Osteocyte (in vitro differentiated cells): ENCODE data around the gene SLCO2A1. TPM values are rescaled to one million over a fixed set of nuclear protein-coding genes. Genes with fewer than 3 reads are reported as not detected.

Experiments used
- DNase-seq: peaks from one replicate; pipeline ENCODE4 v3.0.0; 2021; ENCODE audit warnings: mixed read lengths; ENCODE audit not compliant: unreplicated experiment; ENCODE audit errors: extremely low spot score
- H3K27ac Mint-ChIP-seq: one replicate; pipeline ENCODE4 v1.8.0; 2021; ENCODE audit warnings: mild to moderate bottlenecking, mixed read lengths; ENCODE audit not compliant: unreplicated experiment
- H3K27me3 Mint-ChIP-seq: one replicate; pipeline ENCODE4 v1.8.0; 2021; ENCODE audit warnings: mixed read lengths; ENCODE audit not compliant: unreplicated experiment
- H3K36me3 Mint-ChIP-seq: one replicate; pipeline ENCODE4 v1.8.0; 2021; ENCODE audit warnings: mixed read lengths; ENCODE audit not compliant: unreplicated experiment
- H3K4me1 Mint-ChIP-seq: one replicate; pipeline ENCODE4 v1.8.0; 2021; ENCODE audit warnings: mixed read lengths; ENCODE audit not compliant: unreplicated experiment
- H3K4me3 Mint-ChIP-seq: one replicate; pipeline ENCODE4 v1.8.0; 2021; ENCODE audit warnings: mild to moderate bottlenecking, moderate library complexity, mixed read lengths; ENCODE audit not compliant: unreplicated experiment
- H3K9me3 Mint-ChIP-seq: one replicate; pipeline ENCODE4 v1.8.0; 2021; ENCODE audit warnings: mixed read lengths; ENCODE audit not compliant: unreplicated experiment
- total RNA-seq: library from RNA; stranded (reverse); gene quantifications from 2 replicates; pipeline ENCODE4 v1.2.1, GENCODE V29; 2021
- TF ChIP-seq, protein P1 (sequence below): fragments of 200-600 bp; sonication (generic); IDR thresholded peaks from 2 replicates; pipeline ENCODE4 v1.5.0; 2021; ENCODE audit warnings: antibody characterized with exemption, mild to moderate bottlenecking, moderate library complexity

The SLCO2A1 gene
- total RNA-seq, 1 donor from 2014 or later, result 9.8 TPM

DNA sequence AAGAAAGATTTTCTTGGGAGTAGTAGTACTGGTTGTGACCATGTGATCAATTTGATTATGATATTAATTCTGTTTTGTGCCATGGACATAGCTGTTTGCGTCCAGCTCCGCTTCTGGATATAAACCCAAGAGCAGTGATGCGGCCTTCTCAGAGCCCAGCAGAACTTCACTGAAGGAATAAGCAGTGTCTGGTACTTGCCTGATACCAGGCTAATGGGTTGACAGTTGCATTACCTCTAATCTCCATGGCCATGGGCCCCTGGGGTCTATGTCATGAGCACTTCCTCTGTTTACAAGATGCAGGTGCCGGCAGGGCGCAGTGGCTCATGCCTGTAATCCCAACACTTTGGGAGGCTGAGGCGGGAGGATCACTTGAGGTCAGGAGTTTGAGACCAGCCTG, 97.7 kb downstream of the SLCO2A1 start:
- Mint-ChIP-seq H3K4me3 (no peak overlapping the region), H3K36me3 (no peaks in the 10 kb centered on the region), H3K4me1 (peaks cover 9% of the 10 kb centered on the region), H3K9me3 (no peaks in the 10 kb centered on the region), H3K27ac (no peak overlapping the region), H3K27me3 (no peaks in the 10 kb centered on the region)
- peak; percentile 51 for DNase-seq
- TF ChIP-seq, protein P1, sequence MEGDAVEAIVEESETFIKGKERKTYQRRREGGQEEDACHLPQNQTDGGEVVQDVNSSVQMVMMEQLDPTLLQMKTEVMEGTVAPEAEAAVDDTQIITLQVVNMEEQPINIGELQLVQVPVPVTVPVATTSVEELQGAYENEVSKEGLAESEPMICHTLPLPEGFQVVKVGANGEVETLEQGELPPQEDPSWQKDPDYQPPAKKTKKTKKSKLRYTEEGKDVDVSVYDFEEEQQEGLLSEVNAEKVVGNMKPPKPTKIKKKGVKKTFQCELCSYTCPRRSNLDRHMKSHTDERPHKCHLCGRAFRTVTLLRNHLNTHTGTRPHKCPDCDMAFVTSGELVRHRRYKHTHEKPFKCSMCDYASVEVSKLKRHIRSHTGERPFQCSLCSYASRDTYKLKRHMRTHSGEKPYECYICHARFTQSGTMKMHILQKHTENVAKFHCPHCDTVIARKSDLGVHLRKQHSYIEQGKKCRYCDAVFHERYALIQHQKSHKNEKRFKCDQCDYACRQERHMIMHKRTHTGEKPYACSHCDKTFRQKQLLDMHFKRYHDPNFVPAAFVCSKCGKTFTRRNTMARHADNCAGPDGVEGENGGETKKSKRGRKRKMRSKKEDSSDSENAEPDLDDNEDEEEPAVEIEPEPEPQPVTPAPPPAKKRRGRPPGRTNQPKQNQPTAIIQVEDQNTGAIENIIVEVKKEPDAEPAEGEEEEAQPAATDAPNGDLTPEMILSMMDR, result no peak

DNA sequence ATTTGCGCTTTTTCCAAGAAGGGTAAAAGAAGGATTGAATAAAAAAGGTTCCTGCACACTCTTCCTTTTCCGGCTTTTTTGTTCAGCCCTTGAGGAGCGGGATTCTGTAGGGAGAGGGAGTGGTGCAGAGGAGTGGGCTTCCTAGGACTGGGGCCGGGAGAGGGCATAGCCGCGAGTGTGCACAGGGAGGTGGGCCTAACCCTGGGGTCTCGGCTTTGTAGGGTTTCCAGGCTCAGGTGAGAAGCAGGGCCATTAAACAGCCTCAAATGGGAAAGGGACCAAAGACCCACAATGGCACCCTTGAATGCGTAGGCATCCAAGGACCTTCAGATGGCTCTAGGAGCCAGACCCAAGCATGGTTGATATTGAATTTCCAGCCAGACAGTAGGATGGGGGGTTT, 98.6 kb downstream of the SLCO2A1 start:
- Mint-ChIP-seq H3K9me3 (no peaks in the 10 kb centered on the region), H3K27me3 (no peaks in the 10 kb centered on the region), H3K27ac (no peak overlapping the region), H3K4me3 (no peak overlapping the region), H3K4me1 (peaks cover 16% of the 10 kb centered on the region), H3K36me3 (no peaks in the 10 kb centered on the region)
- peak; percentile 63 for DNase-seq
- TF ChIP-seq, protein P1, result no peak

DNA sequence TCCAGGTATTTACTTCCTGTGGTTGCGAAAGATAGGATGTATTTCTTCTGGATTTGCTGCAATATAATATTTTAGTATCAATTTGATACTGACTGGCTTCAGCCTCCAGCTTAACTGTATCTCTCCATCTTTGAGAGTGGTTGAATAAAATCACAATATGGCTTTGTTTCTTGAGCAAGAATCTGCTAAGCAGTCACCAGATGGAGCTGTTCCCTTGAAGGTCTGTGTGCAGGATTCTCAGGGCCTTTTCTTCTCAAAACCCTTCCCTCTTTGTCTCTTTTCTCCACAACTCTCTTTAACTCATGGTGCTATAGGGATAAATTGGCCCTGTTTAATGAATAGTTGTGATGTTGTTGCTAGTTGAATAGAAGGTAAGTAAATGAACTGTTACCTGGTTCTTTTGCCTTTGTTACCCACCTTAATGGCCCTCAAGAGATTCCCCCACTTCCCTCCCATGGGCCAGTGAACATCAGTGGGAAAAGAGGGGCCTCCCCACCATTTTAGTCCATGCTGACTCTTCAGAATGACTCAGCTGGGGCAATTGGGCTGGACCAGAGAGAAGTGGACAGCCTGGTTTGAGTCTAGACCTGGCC, 99.3 kb downstream of the SLCO2A1 start:
- H3K27me3 Mint-ChIP-seq, result no peaks in the 10 kb centered on the region
- TF ChIP-seq, protein P1, result peak; percentile 86
- H3K4me3 Mint-ChIP-seq, result no peak overlapping the region
- DNase-seq, result peak; percentile 70
- no peaks in the 10 kb centered on the region for H3K36me3 Mint-ChIP-seq
- peaks cover 16% of the 10 kb centered on the region for H3K4me1 Mint-ChIP-seq
- H3K27ac Mint-ChIP-seq, result no peak overlapping the region
- H3K9me3 Mint-ChIP-seq, result no peaks in the 10 kb centered on the region

DNA sequence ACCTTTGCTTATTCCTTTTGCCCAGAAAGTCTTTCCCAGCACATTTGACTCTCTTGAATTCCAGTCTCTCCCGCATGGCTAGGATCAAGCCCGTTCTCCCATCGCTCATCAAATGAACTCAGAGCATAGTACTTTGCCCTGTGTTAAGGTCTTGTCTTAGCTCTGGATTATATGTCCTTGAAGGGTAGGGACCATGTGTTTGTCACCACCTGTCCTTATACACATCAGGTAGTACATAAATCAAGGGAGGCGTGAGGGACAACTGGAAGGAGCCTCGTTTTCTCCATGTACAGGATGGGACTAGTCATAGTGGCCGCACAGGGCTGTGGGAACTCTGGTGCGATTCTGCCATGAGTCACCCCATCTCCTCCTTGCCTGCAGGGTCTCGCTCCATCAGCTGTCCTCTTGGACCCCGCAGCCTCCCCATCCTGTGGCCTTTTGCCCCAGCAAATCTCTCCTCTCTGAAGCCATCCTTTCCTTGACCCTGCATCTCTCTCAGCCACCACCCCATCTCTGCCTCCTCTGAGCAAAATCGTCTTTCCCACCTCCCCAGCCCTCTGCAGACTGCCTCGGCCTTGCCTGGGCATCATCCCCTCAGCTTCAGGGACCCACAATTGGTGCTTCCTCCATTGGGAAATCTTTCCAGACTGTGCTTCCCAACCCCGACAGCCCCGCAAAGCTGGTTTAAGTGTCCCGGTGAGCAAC, 100.7 kb downstream of the SLCO2A1 start:
- Mint-ChIP-seq H3K36me3 (no peaks in the 10 kb centered on the region), H3K27ac (no peak overlapping the region), H3K4me3 (no peak overlapping the region), H3K27me3 (no peaks in the 10 kb centered on the region), H3K9me3 (no peaks in the 10 kb centered on the region), H3K4me1 (peaks cover 18% of the 10 kb centered on the region)
- TF ChIP-seq, protein P1, result no peak
- DNase-seq, result peak; percentile 67

DNA sequence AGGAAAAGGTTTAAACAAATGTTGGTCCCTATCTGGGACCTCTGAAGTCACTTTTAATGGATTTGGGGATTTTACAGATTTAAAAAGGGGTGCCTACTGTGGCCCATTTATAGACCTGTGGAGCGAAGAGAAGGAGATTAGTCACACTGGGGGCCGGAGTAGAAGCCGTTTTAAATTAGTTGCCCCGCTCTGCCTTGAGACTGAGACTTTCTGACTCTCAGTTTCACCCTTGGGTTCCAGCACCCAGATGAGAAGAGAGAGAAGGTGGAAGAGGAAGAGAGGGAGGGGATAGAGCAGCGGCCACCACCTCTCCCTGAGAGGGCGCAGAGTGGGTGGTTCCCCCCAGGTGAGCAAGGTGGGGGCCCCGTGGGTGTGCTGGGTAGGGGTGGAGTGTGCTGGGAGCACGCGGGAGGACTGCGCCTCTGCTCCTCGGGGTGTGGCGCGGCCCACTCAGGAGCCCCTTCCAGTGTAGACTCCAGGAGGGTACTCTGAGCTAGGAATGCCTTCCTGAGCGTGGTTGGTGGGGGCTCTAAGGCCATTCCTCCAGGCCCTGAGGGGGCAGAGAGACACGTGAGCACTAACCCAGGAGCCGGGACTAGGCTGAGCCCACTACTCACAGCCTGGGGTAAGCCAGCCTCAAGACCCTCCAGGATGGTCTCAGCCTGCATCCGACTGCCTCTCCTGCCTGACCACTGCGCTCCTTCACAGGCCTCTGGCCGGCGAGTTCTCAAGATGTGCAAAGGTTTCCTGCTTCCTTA, 101.4 kb downstream of the SLCO2A1 start:
- Mint-ChIP-seq H3K4me1 (peaks cover 20% of the 10 kb centered on the region), H3K36me3 (no peaks in the 10 kb centered on the region), H3K27ac (no peak overlapping the region), H3K27me3 (no peaks in the 10 kb centered on the region), H3K4me3 (peak overlapping the region; percentile 68), H3K9me3 (no peaks in the 10 kb centered on the region)
- TF ChIP-seq, protein P1, result no peak
- DNase-seq, result peak; percentile 64
